ENCODE measurements around the gene MORF4L1. TPM values are rescaled to one million over a fixed set of nuclear protein-coding genes. Genes with fewer than 3 reads are reported as not detected.

MORF4L1 gene
- total RNA-seq, 1 donor from 2014 or later, result 384 TPM

DNA sequence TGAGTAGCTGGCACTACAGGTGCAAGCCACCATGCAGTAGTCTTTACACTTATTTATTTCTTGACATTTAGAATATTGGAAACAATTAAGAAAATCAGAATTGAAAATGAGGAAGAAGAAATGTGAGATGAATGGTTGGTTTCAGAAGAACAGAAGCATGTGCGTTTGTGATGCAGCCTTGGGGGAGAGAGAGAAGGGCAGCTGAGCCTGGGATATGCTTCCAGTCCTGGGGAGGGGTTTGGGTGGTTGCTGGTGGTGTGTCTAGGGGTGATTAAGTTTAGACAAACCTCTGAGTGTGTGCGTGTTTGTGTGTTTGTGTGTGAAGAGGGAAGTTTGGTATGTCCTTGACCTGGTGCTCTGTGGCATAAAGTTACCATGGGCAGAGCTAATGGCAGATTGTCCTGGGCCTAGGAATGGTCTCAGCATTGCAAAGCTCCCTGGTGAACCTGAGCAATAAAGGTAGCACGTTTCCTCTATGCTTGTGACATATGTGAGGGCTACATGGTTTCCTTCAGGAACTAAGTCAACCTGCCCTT, 36.5 kb downstream of the MORF4L1 start:
- no peak for DNase-seq (ENCODE audit: low read depth)
- TF ChIP-seq, protein P1, sequence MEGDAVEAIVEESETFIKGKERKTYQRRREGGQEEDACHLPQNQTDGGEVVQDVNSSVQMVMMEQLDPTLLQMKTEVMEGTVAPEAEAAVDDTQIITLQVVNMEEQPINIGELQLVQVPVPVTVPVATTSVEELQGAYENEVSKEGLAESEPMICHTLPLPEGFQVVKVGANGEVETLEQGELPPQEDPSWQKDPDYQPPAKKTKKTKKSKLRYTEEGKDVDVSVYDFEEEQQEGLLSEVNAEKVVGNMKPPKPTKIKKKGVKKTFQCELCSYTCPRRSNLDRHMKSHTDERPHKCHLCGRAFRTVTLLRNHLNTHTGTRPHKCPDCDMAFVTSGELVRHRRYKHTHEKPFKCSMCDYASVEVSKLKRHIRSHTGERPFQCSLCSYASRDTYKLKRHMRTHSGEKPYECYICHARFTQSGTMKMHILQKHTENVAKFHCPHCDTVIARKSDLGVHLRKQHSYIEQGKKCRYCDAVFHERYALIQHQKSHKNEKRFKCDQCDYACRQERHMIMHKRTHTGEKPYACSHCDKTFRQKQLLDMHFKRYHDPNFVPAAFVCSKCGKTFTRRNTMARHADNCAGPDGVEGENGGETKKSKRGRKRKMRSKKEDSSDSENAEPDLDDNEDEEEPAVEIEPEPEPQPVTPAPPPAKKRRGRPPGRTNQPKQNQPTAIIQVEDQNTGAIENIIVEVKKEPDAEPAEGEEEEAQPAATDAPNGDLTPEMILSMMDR (conservative IDR thresholded peaks at IDR 0.05; ENCODE audit: low read depth, low read length), result no peak
- H3K4me3 ChIP-seq (ENCODE audit: low read depth, low read length), result no peak overlapping the region

DNA sequence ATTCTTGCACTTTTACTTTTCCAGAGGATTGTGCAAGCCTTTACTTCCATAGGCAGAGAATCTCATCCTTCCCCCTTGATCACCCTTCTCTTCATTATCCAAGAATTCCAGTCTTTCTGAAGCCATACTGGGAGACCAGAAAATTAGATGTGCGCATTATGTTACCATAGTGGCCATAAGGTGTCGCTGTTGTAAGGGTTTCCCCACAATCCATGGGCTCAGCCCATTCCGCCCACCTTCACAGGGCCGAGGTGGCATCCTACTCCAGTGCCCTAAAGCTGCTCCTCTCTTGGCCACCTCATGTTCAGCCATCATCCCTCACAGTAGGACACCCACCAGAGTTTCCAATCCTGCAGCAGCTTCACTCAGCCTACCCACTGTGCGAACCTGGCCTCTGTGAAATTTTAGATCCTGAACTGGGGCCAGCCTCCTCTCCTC, 37.1 kb downstream of the MORF4L1 start:
- H3K4me3 ChIP-seq (ENCODE audit: low read depth, low read length), result no peak overlapping the region
- TF ChIP-seq, protein P1 (conservative IDR thresholded peaks at IDR 0.05; ENCODE audit: low read depth, low read length), result peak; percentile 76
- no peak for DNase-seq (ENCODE audit: low read depth)

DNA sequence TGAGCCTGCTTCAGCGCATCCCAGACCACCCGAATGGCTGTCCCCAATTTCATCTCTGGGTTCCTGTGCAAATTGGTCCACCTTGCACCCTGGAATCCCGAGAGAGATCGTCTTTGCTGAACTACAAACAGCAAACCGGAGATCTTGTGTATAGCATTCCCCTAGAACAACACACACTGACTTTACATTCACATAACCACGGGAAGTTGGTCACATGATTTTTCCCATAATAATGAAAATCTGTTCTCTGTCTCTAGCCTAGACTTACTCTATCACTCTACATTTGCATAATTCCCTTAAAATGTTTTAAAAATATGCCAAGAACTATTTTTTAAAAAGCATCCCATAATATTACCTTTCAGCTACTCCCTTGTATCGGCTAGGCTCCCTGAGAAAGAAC, 37.6 kb downstream of the MORF4L1 start:
- no peak for DNase-seq (ENCODE audit: low read depth)
- no peak overlapping the region for H3K4me3 ChIP-seq (ENCODE audit: low read depth, low read length)
- TF ChIP-seq, protein P1 (conservative IDR thresholded peaks at IDR 0.05; ENCODE audit: low read depth, low read length), result no peak

DNA sequence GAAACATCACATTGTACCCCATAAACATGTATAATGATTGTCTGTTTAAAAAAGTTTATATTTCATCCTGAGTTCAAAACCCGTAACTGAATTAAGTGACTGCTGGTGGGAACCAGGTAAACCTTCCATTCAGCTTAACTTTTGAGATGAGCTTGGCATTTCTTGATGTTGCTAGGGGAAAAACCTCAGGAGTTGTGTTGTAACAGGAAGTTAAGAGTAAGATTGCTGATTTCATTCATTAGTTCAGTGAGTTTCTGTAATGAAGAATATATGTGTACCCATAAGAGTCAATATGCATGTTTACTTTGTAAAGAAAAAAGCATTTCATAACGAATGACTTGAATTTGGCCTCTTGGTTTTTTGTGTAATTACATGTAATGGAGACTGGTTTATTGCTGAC, 39.6 kb downstream of the MORF4L1 start:
- H3K4me3 ChIP-seq (ENCODE audit: low read depth, low read length), result no peak overlapping the region
- TF ChIP-seq, protein P1 (conservative IDR thresholded peaks at IDR 0.05; ENCODE audit: low read depth, low read length), result no peak
- DNase-seq (ENCODE audit: low read depth), result no peak

DNA sequence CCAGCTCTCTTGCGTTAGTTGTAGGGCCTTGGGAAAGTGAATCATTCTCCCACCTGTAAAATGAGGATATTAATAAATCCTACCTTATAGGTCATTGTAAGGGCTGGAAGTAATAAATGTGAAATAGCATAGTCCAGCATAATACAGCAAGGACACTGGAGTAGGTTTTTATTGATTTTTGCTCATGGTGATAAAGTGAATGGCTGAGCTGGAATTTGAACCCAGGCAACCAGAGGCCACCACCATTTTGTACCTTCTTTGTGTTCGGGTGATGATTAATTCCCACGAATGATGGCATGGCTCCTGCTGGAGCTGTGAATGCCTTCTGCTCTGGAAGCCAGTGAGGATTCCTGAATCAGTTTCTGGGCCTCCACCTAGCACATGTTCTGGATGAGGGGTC, 40.3 kb downstream of the MORF4L1 start:
- H3K4me3 ChIP-seq (ENCODE audit: low read depth, low read length), result no peak overlapping the region
- no peak for DNase-seq (ENCODE audit: low read depth)
- TF ChIP-seq, protein P1 (conservative IDR thresholded peaks at IDR 0.05; ENCODE audit: low read depth, low read length), result no peak

DNA sequence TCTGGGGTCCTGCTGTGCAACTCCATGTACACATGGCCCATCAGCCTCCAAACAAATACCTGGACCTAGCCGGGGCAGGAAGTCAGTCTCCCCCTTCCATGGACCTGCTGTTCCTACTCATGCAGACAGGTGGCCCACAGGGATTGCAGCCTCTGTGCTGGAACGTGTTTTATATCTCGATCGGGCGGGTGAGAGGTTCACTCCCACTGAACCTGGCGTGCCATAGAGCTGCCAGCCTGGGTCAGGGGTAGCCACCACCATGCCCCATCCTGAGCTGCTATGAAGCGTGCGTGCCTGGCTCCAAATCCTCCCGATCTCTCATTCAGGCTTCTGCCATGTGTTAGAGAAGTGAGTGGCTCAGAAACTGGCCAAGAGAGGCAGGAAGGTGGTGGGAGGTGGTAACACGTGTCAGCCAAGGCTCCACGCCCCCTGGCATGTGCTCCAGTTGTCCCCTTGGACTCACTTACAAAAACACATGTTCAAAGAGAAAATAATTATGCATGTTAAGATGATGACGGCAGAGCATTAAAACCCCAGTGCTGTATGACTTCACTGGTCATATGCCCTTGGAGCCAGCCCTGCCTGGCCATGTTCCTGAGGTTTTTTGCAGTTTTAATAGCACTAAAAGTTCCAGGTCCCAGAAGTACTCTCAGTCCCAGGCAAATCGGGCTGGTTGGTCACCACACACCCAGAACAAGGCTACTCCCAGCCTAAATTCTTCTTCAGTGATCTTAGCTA, 41.5 kb downstream of the MORF4L1 start:
- no peak for DNase-seq (ENCODE audit: low read depth)
- TF ChIP-seq, protein P1 (conservative IDR thresholded peaks at IDR 0.05; ENCODE audit: low read depth, low read length), result peak; percentile 75
- no peak overlapping the region for H3K4me3 ChIP-seq (ENCODE audit: low read depth, low read length)

Data from epithelial cell of proximal tubule (primary cell).